Erythroblast (primary cell): ENCODE data around the gene ZEB2.

Source experiments
- GATA1 ChIP-seq: IDR thresholded peaks from 2 replicates; pipeline ENCODE4 v1.6.1; 2011; ENCODE audit warnings: low read depth, mild to moderate bottlenecking, control low read depth, low read length, moderate library complexity
- POLR2A ChIP-seq: IDR thresholded peaks from 2 replicates; pipeline ENCODE4 v1.6.1; 2011; ENCODE audit warnings: mild to moderate bottlenecking, low read length

DNA sequence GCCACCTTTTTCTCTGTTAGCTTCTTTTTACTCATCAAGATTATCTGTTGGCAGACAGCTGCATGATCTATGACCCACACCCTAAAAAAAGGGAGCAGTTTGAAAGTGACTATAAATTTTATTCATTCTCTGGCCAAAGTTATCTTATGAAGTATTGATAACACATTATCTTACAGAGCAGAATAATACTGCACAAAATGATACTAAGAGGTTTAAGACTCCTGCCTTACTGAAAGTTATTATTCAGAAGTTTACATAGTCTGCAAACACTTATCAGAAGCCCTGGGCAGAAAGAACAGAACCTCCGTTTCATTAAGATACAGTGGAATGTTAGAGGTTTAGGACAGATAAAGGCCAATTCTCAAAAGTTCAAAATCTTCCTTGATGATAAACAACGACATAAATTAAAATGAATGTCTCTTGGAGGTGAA lies 78.2 kb downstream of the ZEB2 start:
- TF ChIP-seq POLR2A (peak; percentile 35), GATA1 (no peak)
